ENCODE data around the gene SCCPDH. TPM values are rescaled to one million over a fixed set of nuclear protein-coding genes. Genes with fewer than 3 reads are reported as not detected.

SCCPDH gene
- total and polyA plus RNA-seq, 2 of the 13 experiments (the other 11 are each of a cell fraction or from before 2014, with no cell fraction given), result 36.7 to 62.3 TPM

DNA sequence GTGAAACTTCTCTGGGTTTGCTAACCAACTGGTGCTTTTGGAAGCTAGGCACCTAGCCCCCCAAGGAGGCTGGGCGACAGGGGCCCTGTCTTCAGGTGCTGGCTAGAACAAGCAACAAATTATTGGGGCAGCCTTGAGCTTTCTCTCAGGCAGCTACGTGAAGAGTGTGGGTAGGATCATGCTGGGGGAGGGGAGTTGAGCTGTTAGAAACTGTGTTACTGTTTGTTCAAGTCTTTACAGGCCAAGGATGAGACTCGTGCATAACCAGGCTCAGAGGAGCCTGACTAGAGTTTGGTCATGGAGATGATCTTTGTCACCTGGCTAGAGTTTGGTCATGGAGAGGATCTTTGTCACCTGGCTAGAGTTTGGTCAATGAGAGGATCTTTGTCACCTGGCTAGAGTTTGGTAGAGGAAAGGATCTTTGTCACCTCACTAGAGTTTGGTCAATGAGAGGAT, 12.6 kb upstream of the SCCPDH start (continued):
- TF ChIP-seq MAZ (IDR thresholded peaks at IDR 0.05; ENCODE audit: borderline replicate concordance, low read depth, low read length) (no peak), MAZ (CRISPR knock-in tag; IDR thresholded peaks at IDR 0.05; ENCODE audit: low read depth) (peak; percentile 70; the same call in 1 of the 2 replicates), MLLT10 (CRISPR knock-in tag; IDR thresholded peaks at IDR 0.05) (no peak), ZSCAN21 (CRISPR knock-in tag; IDR thresholded peaks at IDR 0.05; ENCODE audit: borderline replicate concordance) (0 out of 2 replicates have a peak, but pooled peaks have one; percentile 49), ZFP62 (CRISPR knock-in tag; IDR thresholded peaks at IDR 0.05) (no peak), ZBTB8A (CRISPR knock-in tag; IDR thresholded peaks at IDR 0.05; ENCODE audit: borderline replicate concordance, low read depth) (no peak), NFIC (IDR thresholded peaks at IDR 0.05; ENCODE audit: low read length) (no peak), TAF1 (CRISPR knock-in tag; IDR thresholded peaks at IDR 0.05) (no peak), SOX6 (IDR thresholded peaks at IDR 0.05) (no peak), SOX6 (CRISPR knock-in tag; IDR thresholded peaks at IDR 0.05) (peak; percentile 44), NAIF1 (CRISPR knock-in tag; IDR thresholded peaks at IDR 0.05; ENCODE audit: borderline replicate concordance) (no peak), EP300 (IDR thresholded peaks at IDR 0.05; ENCODE audit: low read depth in 2 of 2, low read length in 2 of 2) (peak in 1 of 2 experiments; percentile 51; a peak in 1 of 4 replicates), EP300 (CRISPR knock-in tag; IDR thresholded peaks at IDR 0.05; ENCODE audit: borderline replicate concordance) (no peak), HNF4A (CRISPR knock-in tag; IDR thresholded peaks at IDR 0.05) (peak; percentile 58; the same call in 1 of the 2 replicates), SAP130 (CRISPR knock-in tag; IDR thresholded peaks at IDR 0.05; ENCODE audit: low read depth) (0 out of 2 replicates have a peak, but pooled peaks have one; percentile 34), ZNF605 (CRISPR knock-in tag; IDR thresholded peaks at IDR 0.05) (peak; percentile 71), ZFP82 (CRISPR knock-in tag; IDR thresholded peaks at IDR 0.05; ENCODE audit: borderline replicate concordance) (no peak), MXD4 (CRISPR knock-in tag; IDR thresholded peaks at IDR 0.05) (no peak), ZNF430 (CRISPR knock-in tag; IDR thresholded peaks at IDR 0.05) (peak; percentile 83; the same call in 1 of the 2 replicates), ZNF317 (CRISPR knock-in tag; IDR thresholded peaks at IDR 0.05) (no peak)
- TF ChIP-seq, protein P1, sequence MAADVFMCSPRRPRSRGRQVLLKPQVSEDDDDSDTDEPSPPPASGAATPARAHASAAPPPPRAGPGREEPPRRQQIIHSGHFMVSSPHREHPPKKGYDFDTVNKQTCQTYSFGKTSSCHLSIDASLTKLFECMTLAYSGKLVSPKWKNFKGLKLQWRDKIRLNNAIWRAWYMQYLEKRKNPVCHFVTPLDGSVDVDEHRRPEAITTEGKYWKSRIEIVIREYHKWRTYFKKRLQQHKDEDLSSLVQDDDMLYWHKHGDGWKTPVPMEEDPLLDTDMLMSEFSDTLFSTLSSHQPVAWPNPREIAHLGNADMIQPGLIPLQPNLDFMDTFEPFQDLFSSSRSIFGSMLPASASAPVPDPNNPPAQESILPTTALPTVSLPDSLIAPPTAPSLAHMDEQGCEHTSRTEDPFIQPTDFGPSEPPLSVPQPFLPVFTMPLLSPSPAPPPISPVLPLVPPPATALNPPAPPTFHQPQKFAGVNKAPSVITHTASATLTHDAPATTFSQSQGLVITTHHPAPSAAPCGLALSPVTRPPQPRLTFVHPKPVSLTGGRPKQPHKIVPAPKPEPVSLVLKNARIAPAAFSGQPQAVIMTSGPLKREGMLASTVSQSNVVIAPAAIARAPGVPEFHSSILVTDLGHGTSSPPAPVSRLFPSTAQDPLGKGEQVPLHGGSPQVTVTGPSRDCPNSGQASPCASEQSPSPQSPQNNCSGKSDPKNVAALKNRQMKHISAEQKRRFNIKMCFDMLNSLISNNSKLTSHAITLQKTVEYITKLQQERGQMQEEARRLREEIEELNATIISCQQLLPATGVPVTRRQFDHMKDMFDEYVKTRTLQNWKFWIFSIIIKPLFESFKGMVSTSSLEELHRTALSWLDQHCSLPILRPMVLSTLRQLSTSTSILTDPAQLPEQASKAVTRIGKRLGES (CRISPR knock-in tag; IDR thresholded peaks at IDR 0.05; ENCODE audit: borderline replicate concordance), result no peak
- TF ChIP-seq, protein P2, sequence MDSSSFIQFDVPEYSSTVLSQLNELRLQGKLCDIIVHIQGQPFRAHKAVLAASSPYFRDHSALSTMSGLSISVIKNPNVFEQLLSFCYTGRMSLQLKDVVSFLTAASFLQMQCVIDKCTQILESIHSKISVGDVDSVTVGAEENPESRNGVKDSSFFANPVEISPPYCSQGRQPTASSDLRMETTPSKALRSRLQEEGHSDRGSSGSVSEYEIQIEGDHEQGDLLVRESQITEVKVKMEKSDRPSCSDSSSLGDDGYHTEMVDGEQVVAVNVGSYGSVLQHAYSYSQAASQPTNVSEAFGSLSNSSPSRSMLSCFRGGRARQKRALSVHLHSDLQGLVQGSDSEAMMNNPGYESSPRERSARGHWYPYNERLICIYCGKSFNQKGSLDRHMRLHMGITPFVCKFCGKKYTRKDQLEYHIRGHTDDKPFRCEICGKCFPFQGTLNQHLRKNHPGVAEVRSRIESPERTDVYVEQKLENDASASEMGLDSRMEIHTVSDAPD (CRISPR knock-in tag; IDR thresholded peaks at IDR 0.05), result peak; percentile 99
- TF ChIP-seq, protein P3, sequence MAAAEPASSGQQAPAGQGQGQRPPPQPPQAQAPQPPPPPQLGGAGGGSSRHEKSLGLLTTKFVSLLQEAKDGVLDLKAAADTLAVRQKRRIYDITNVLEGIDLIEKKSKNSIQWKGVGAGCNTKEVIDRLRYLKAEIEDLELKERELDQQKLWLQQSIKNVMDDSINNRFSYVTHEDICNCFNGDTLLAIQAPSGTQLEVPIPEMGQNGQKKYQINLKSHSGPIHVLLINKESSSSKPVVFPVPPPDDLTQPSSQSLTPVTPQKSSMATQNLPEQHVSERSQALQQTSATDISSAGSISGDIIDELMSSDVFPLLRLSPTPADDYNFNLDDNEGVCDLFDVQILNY (CRISPR knock-in tag; conservative IDR thresholded peaks at IDR 0.05), result no peak
- TF ChIP-seq, protein P4, sequence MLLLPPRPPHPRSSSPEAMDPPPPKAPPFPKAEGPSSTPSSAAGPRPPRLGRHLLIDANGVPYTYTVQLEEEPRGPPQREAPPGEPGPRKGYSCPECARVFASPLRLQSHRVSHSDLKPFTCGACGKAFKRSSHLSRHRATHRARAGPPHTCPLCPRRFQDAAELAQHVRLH (CRISPR knock-in tag; IDR thresholded peaks at IDR 0.05; ENCODE audit: borderline replicate concordance, low read depth), result peak; percentile 57; the same call in 1 of the 2 replicates
- TF ChIP-seq, protein P5, sequence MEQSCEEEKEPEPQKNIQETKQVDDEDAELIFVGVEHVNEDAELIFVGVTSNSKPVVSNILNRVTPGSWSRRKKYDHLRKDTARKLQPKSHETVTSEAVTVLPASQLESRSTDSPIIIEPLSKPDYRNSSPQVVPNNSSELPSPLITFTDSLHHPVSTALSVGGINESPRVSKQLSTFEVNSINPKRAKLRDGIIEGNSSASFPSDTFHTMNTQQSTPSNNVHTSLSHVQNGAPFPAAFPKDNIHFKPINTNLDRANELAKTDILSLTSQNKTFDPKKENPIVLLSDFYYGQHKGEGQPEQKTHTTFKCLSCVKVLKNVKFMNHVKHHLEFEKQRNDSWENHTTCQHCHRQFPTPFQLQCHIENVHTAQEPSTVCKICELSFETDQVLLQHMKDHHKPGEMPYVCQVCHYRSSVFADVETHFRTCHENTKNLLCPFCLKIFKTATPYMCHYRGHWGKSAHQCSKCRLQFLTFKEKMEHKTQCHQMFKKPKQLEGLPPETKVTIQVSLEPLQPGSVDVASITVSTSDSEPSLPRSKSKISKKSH (CRISPR knock-in tag; IDR thresholded peaks at IDR 0.05; ENCODE audit: borderline replicate concordance), result no peak

All from HepG2 (cell line).